Activated T-cell treated with anti-CD3 and anti-CD28 coated beads for 24 hours (primary cell): Measurements from ENCODE around the gene MINDY4B.
"Not testable (repeated sequence)": the region's sequence is repeated elsewhere in the genome, so short reads cannot be mapped to it uniquely, and the experiment has no call there.

Source experiments
- DNase-seq: peaks from one replicate; pipeline ENCODE4 v3.0.0-alpha.2; 2020; ENCODE audit warnings: low read depth

Gene MINDY4B

GRCh38 chr3:150898046-150898754 is 7.0 kb downstream of the MINDY4B start:
- DNase-seq: no peak

DNA sequence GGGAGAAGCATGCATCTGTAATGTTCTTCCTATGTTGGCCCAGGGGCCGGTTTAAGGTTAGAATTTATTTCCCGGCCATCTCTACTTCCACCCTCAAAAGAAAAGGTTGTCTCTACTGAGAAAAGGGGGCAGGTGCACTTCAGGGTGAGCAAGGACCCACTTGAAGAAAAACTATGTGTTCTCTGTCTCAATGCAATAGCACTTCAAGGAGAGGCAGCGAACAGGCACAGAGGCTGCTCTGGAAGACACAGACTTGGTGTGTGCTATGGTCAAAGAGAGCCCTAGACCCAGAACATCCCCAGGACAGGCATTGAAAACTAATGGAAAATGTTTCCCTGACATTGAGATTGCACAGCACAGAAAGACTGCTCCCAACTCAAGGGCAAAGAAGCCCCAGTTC is 7.6 kb downstream of the MINDY4B start:
- no peak for DNase-seq

GRCh38 chr3:150890831-150891230 is 14.4 kb downstream of the MINDY4B start:
- DNase-seq: no peak

DNA sequence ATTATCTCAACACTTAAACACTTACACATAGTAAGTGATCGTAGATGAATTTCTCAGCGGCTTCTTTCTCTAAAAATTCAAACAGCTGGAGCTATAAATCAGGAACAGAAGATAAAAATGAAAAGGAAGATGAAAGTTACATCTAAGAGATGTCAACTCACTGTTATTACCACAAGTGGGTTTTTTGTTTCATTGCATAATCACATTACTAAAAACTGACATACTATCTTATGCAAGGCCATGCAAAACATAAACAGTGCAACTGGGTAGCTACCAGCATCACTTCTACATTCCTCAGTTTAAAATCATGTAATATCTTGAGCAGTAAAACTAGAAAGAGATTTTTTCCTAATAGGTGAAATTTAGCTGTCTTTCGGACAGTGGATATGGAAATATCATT is 14.9 kb downstream of the MINDY4B start:
- DNase-seq: no peak

DNA sequence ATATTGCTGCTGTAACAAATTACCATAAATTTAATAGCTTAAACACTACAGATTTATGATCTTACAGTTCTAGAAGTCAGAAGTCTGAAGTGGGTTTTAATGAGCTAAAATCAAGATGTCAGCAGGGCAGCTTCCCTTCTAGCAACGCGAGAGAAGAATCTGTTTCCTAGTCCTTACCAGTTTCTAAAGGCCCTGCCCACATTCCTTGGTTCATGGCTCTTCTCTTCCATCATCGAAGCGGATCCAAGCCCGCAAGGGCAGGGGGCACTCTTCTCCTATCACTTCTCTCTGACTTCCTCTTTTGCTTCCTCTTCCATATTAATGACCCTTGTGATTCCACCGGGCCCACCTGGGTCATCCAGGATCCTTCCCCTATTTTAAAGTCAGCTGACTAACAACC is 16.1 kb downstream of the MINDY4B start:
- DNase-seq: no peak

- no peak for DNase-seq
Measured at GRCh38 chr3:150887031-150887430, 18.2 kb downstream of the MINDY4B start.

GRCh38 chr3:150885535-150885934 is 19.7 kb downstream of the MINDY4B start:
- no peak for DNase-seq

- no peak for DNase-seq
Measured at GRCh38 chr3:150878996-150879575, 26.2 kb downstream of the MINDY4B start.

DNA sequence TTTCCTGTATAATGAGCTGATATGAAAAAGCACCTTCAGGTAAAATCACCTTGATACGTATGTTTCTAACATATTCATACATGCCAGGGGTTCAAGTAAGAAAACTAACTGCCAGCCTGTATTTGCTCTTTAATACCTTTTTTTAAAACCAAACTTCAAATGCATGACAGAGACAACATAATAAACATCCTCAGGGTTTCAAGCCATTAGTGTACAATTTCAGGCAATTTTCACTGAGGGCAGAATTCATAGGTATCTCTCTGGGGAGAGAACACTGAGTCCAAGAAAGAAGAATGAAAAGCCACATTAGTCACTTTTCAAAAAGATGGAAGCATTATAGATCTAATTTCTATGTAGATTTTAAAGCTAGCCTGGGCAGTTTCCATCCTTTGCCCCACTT is 26.9 kb downstream of the MINDY4B start:
- no peak for DNase-seq

- no peak for DNase-seq
Measured at GRCh38 chr3:150877303-150877702, 27.9 kb downstream of the MINDY4B start.

GRCh38 chr3:150876611-150877265 is 28.5 kb downstream of the MINDY4B start:
- DNase-seq: no peak

DNA sequence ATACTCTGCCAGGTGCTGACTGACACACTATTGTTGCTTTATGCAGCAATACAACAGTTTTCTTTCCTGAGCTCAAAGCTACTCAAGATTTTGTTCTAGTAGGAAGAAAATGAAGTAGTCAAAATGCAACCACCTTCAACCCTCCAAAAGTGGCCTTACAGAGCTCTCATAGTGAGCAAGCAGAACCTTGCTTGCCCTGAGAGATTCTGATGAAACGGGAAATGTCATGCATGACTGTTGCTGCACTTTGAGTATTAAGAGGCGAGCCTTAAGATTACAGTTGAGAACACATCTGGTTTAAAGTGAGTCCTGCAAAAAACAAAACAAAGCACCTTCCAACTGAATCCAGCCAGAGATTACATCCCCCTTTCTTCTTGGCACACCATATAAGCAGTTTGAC is 29.7 kb downstream of the MINDY4B start:
- no peak for DNase-seq

DNA sequence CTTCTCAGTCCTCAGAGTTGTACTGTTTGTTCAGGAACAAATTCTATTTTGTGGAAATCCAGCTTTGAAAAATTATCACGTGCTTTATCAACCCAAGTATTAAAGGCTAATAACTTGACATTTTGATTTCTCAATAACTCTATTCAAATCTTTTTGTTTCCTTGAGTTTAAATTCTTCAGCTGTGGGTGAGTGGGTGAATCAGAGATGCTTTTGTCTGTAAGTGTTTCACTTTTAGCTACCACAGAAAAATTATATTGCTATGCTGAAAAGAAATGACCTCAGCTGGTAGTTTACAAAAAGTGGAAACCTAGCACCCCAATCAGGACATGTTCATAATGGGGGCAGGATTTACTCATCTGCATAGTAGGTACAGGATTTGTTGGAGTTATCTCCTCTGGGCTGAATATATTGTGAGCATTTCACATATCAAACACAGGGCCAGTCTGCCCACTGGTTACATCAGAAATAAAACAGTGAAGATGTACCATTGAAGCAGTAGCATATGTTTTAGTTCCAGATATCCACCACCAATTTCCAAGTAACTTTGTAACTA is 30.5 kb downstream of the MINDY4B start:
- no peak for DNase-seq

GRCh38 chr3:150871192-150871591 is 34.0 kb downstream of the MINDY4B start:
- no peak for DNase-seq

- no peak for DNase-seq
Measured at GRCh38 chr3:150870406-150870805, 34.8 kb downstream of the MINDY4B start.

GRCh38 chr3:150868282-150868681 is 37.0 kb downstream of the MINDY4B start:
- no peak for DNase-seq

- DNase-seq: no peak
Measured at GRCh38 chr3:150867434-150867833, 37.8 kb downstream of the MINDY4B start.

- not testable (repeated sequence) for DNase-seq
Measured at GRCh38 chr3:150863921-150864320, 41.3 kb downstream of the MINDY4B start.

DNA sequence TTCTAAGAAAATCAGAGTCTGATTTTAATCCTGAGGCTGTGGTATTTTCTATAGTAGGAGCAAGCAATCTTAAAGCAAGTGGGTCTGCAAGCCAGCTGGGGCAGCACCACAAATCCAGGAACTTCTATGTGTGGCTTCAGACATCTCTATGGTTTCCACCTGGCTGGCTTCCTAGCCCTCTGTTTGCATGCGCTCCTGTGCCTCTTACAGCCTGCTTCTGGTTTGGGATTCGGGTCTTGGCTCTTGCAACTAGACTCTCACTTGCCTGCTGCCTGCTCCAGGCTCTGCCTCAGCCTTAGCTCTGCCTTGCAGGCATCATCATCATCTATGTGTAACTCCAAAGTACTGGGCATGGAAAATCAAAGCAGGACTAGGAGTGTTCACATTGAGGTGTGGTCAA is 43.4 kb downstream of the MINDY4B start:
- no peak for DNase-seq

GRCh38 chr3:150857936-150858335 is 47.3 kb downstream of the MINDY4B start:
- not testable (repeated sequence) for DNase-seq

GRCh38 chr3:150850191-150850590 is 55.0 kb downstream of the MINDY4B start:
- DNase-seq: no peak

- DNase-seq: no peak
Measured at GRCh38 chr3:150848864-150849263, 56.4 kb downstream of the MINDY4B start.

GRCh38 chr3:150847433-150847832 is 57.8 kb downstream of the MINDY4B start:
- no peak for DNase-seq
